ENCODE results near the gene OIT3. TPM values are rescaled to one million over a fixed set of nuclear protein-coding genes. Genes with fewer than 3 reads are reported as not detected.

Gene OIT3
- total and polyA plus RNA-seq, 2 of the 4 experiments (the other 2 are of a cell fraction): not detected

DNA sequence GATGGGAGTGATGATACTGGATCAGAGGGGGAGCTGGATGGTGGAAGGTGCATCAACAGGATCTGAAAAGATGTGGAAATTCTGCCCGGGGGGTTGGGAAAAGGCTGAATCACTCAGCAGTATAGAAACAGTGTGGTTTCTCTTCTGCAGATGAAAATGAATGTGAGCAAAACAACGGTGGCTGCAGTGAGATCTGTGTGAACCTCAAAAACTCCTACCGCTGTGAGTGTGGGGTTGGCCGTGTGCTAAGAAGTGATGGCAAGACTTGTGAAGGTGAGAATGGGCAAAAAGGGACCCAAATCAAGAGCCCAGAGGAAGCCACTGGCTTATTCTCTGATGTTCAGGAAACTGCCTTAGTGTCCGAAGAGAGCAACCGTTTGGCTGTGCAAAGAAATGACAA, 12.9 kb downstream of the OIT3 start:
- Histone ChIP-seq H3K23ac (ENCODE audit: low read depth, low read length) (no peak overlapping the region), H2AFZ (replicated peaks; ENCODE audit: low read length, poor library complexity) (no peak overlapping the region), H3K27me3 (ENCODE audit: control insufficient read depth, insufficient read depth, low read length) (no peaks in the 10 kb centered on the region), H4K5ac (ENCODE audit: low read depth, low read length) (no peak overlapping the region), H3K14ac (replicated peaks; ENCODE audit: low read depth, low read length) (no peak overlapping the region), H3K4ac (ENCODE audit: low read depth, low read length) (no peak overlapping the region), H2BK15ac (ENCODE audit: low read depth, low read length) (no peak overlapping the region), H3K36me3 (ENCODE audit: control insufficient read depth, insufficient read depth, low read length) (no peaks in the 10 kb centered on the region), H4K20me1 (ENCODE audit: insufficient read depth, low read length) (no peaks in the 10 kb centered on the region), H2BK20ac (ENCODE audit: low read depth, low read length) (no peak overlapping the region), H4K8ac (ENCODE audit: low read depth in 2 of 2, low read length in 2 of 2) (no peak overlapping the region), H4K91ac (ENCODE audit: insufficient read depth, low read depth, low read length) (no peak overlapping the region), H2BK5ac (ENCODE audit: low read depth, low read length, poor library complexity, severe bottlenecking) (no peak overlapping the region), H3K9ac (ENCODE audit: low read depth, low read length) (no peak overlapping the region), H2BK120ac (ENCODE audit: low read depth, low read length) (no peak overlapping the region), H3K4me2 (ENCODE audit: low read depth, low read length) (no peak overlapping the region), H3K4me3 (ENCODE audit: insufficient read depth, low read depth, low read length) (no peak overlapping the region), H3K79me1 (ENCODE audit: low read depth in 1 of 2, low read length in 2 of 2) (no peaks in the 10 kb centered on the region), H3K27ac (ENCODE audit: insufficient read depth, low read length) (no peak overlapping the region), H3K56ac (ENCODE audit: extremely low read depth, insufficient read depth, low read length) (no peak overlapping the region), H3K9me3 (ENCODE audit: control insufficient read depth, insufficient read depth, low read length) (no peaks in the 10 kb centered on the region), H3K18ac (ENCODE audit: low read depth, low read length) (no peak overlapping the region), H3K4me1 (ENCODE audit: control insufficient read depth, insufficient read depth, low read length) (peaks cover 2% of the 10 kb centered on the region; the same call in 1 of the 2 replicates), H3K9me1 (ENCODE audit: insufficient read depth, low read length) (no peaks in the 10 kb centered on the region), H2AK5ac (ENCODE audit: low read depth, low read length) (no peak overlapping the region), H2AK9ac (replicated peaks; ENCODE audit: low read depth, low read length, poor library complexity) (no peak overlapping the region)
- no peak for TF ChIP-seq RCOR1 (IDR thresholded peaks at IDR 0.05; ENCODE audit: insufficient replicate concordance, low read length)
- no peak for TF ChIP-seq CHD1 (IDR thresholded peaks at IDR 0.05; ENCODE audit: low read depth, low read length)
- no peak for TF ChIP-seq MXI1 (IDR thresholded peaks at IDR 0.05; ENCODE audit: borderline replicate concordance, low read depth, low read length)
- ChIA-PET CTCF (no interaction called here), POLR2A (ENCODE audit: unreplicated experiment) (no interaction called here)
- no TSS peak for BruUV-seq (replicated peaks)
- dilution Hi-C loops (cut with HindIII; ENCODE audit: low sequenced_read_pairs, unreplicated experiment): no loop called here
- DNase-seq (peak; percentile 15), ATAC-seq (ENCODE audit: low read depth) (0 out of 2 replicates have a peak, but pooled peaks have one; percentile 24)
- intact Hi-C loops (cut with micrococcal nuclease): no loop called here
- WGBS, 2 experiments (ENCODE audit: extremely low coverage in 2 of 2, insufficient read length in 1 of 2): 91% methylated on average over 3 of the region's 6 CpGs; no CpG with 5 or more reads in 1 of the 2 experiments
- in situ Hi-C loops (cut with MboI; ENCODE audit: low sequenced_read_pairs): no loop called here
